Liver (tissue), 9 donors: ENCODE measurements around the gene ANKRD50. TPM values are rescaled to one million over a fixed set of nuclear protein-coding genes. Genes with fewer than 3 reads are reported as not detected.

ENCODE experiments used
- DNase-seq: peaks from one replicate; pipeline ENCODE4 v3.0.0-alpha.2; 2017; ENCODE audit warnings: low spot score
- H3K27ac ChIP-seq, 2 donors: one replicate each; pipeline ENCODE4 v1.7.0; 2013; ENCODE audit warnings: inconsistent platforms in 2 of 2, low read length in 2 of 2, control low read depth in 1 of 2, low read depth in 1 of 2, mild to moderate bottlenecking in 1 of 2
- H3K27me3 ChIP-seq, 4 donors: one replicate each; pipeline versions ENCODE4 v1.6.1 to v1.7.0; 2013; ENCODE audit warnings: low read length in 3 of 4, inconsistent platforms in 1 of 4, mild to moderate bottlenecking in 1 of 4, moderate library complexity in 1 of 4; ENCODE audit not compliant: control insufficient read depth in 4 of 4, insufficient read depth in 4 of 4
- H3K36me3 ChIP-seq, 4 donors: one replicate each; pipeline versions ENCODE4 v1.6.1 to v1.7.0; 2013; ENCODE audit warnings: low read length in 3 of 4, mild to moderate bottlenecking in 3 of 4, low read depth in 1 of 4, moderate library complexity in 1 of 4; ENCODE audit not compliant: control insufficient read depth in 4 of 4, insufficient read depth in 3 of 4
- H3K4me1 ChIP-seq, 4 donors: one replicate each; pipeline versions ENCODE4 v1.6.1 to v1.7.0; 2013; ENCODE audit warnings: low read length in 3 of 4, mild to moderate bottlenecking in 3 of 4, moderate library complexity in 1 of 4; ENCODE audit not compliant: control insufficient read depth in 4 of 4, insufficient read depth in 4 of 4
- H3K4me3 ChIP-seq, 3 donors: one replicate each; pipeline versions ENCODE4 v1.6.1 to v1.7.0; 2013; ENCODE audit warnings: low read length in 3 of 3, control low read depth in 1 of 3, low read depth in 1 of 3, mild to moderate bottlenecking in 1 of 3
- H3K9ac ChIP-seq, 2 donors: one replicate each; pipeline ENCODE4 v1.7.0; 2013; ENCODE audit warnings: low read length in 2 of 2, mild to moderate bottlenecking in 2 of 2, moderate library complexity in 2 of 2, control low read depth in 1 of 2, low read depth in 1 of 2
- H3K9me3 ChIP-seq, 4 donors: one replicate each; pipeline versions ENCODE4 v1.6.1 to v1.7.0; 2013; ENCODE audit warnings: low read length in 3 of 4; ENCODE audit not compliant: control insufficient read depth in 4 of 4
- ATF3 ChIP-seq: IDR thresholded peaks from 2 replicates; pipeline ENCODE4 v1.6.1; 2016; ENCODE audit warnings: antibody characterized with exemption
- EGR1 ChIP-seq, 2 donors: IDR thresholded peaks; 2 replicates each; pipeline ENCODE4 v1.6.1; 2016 to 2018; ENCODE audit warnings: antibody characterized with exemption in 2 of 2, low read depth in 2 of 2
- HNF4A ChIP-seq, 2 donors: conservative IDR thresholded peaks; 2 replicates each; pipeline ENCODE4 v1.6.1; 2016; ENCODE audit warnings: antibody characterized with exemption in 2 of 2, mild to moderate bottlenecking in 2 of 2
- HNF4G ChIP-seq: IDR thresholded peaks from 2 replicates; pipeline ENCODE4 v1.6.1; 2016; ENCODE audit warnings: antibody characterized with exemption
- NR2F2 ChIP-seq: IDR thresholded peaks from 2 replicates; pipeline ENCODE4 v1.6.1; 2016; ENCODE audit warnings: antibody characterized with exemption
- RAD21 ChIP-seq, 2 donors: IDR thresholded peaks; 2 replicates each; pipeline ENCODE4 v1.6.1; 2016; ENCODE audit warnings: antibody characterized with exemption in 2 of 2, mild to moderate bottlenecking in 2 of 2
- REST ChIP-seq: IDR thresholded peaks from 2 replicates; pipeline ENCODE4 v1.6.1; 2016; ENCODE audit warnings: antibody characterized with exemption, mild to moderate bottlenecking
- SP1 ChIP-seq: IDR thresholded peaks from 2 replicates; pipeline ENCODE4 v1.6.1; 2018; ENCODE audit warnings: antibody characterized with exemption, mild to moderate bottlenecking
- YY1 ChIP-seq: IDR thresholded peaks from 2 replicates; pipeline ENCODE4 v1.6.1; 2016; ENCODE audit warnings: antibody characterized with exemption, mild to moderate bottlenecking
- ZBTB33 ChIP-seq: IDR thresholded peaks from 2 replicates; pipeline ENCODE4 v1.6.1; 2016; ENCODE audit warnings: antibody characterized with exemption
- WGBS: extraction: QIAGEN DNeasy Blood & Tissue Kit; methylation state at CpG from one replicate; pipeline ENCODE4 v1.1.7; 2013; 5-methylcytosine and 5-hydroxymethylcytosine counted together
- polyA plus RNA-seq, 2 donors: library from polyadenylated mRNA; stranded (reverse) in 1 of 2; unstranded in 1 of 2; fragments of 200-250 nt in 1 of 2; fragments of >200 nt in 1 of 2; fragmentation: Nextera tagmentation in 1 of 2; extraction: Ambion mirVana in 1 of 2; gene quantifications; one replicate each; pipeline versions ENCODE4 v1.2.1 to v1.2.3, GENCODE V29; 2013 to 2015
- total RNA-seq, 2 donors: library from RNA; depleted of rRNA; stranded (reverse); fragments of >200 nt; gene quantifications; one replicate each; pipeline ENCODE4 v1.2.3, GENCODE V29; 2014
- TF ChIP-seq, protein P1 (sequence below): fragments of 150-350 bp; IDR thresholded peaks from 2 replicates; pipeline ENCODE4 v1.5.1; 2017; ENCODE audit warnings: improper control_type of control experiment, low read depth, low read length; ENCODE audit not compliant: missing input control
- donor health status: healthy.
- donor health status: healthy.
- donor health status: healthy.
- donor health status: healthy.
- donor health status: healthy.

The ANKRD50 gene
- total and polyA plus RNA-seq, 4 donors = 2.4 to 16.7 (median 6.0) TPM

DNA sequence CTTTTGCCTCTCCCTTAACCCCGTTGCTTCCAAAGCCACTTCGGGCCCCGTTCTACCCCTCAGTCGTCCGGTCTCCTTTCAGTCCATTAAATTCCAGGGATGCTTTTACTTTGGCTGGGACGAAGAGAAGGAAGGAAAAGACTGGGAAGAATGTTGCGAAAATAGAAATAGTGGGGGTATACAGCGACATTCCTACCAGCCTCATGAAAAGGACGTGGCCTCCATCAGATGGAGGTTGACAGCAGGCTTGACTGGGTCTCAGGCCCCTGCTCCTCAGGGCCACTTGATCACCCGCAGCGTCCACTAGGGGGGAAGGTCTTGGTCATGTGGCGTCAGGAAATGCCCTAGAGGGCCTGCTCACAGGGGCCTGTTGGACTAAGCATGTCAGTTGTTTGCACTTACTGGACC is 657 bp upstream of the ANKRD50 start:
- H3K9me3 ChIP-seq = no peaks in the 10 kb centered on the region
- H3K9ac ChIP-seq = peak overlapping the region; percentile 48 to 82
- 14% methylated on average over 12 of the region's 12 CpGs for WGBS
- peak overlapping the region; percentile 44 to 78 (median 70) for H3K4me3 ChIP-seq
- no peaks in the 10 kb centered on the region for H3K27me3 ChIP-seq
- H3K4me1 ChIP-seq = peaks cover 3 to 32% (median 19%) of the 10 kb centered on the region in 4 donors
- H3K27ac ChIP-seq = peak overlapping the region; percentile 30 to 82
- H3K36me3 ChIP-seq = no peaks in the 10 kb centered on the region
- TF ChIP-seq, protein P1, sequence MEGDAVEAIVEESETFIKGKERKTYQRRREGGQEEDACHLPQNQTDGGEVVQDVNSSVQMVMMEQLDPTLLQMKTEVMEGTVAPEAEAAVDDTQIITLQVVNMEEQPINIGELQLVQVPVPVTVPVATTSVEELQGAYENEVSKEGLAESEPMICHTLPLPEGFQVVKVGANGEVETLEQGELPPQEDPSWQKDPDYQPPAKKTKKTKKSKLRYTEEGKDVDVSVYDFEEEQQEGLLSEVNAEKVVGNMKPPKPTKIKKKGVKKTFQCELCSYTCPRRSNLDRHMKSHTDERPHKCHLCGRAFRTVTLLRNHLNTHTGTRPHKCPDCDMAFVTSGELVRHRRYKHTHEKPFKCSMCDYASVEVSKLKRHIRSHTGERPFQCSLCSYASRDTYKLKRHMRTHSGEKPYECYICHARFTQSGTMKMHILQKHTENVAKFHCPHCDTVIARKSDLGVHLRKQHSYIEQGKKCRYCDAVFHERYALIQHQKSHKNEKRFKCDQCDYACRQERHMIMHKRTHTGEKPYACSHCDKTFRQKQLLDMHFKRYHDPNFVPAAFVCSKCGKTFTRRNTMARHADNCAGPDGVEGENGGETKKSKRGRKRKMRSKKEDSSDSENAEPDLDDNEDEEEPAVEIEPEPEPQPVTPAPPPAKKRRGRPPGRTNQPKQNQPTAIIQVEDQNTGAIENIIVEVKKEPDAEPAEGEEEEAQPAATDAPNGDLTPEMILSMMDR = peak; percentile 35
- TF ChIP-seq REST (peak; percentile 10), NR2F2 (no peak), ZBTB33 (no peak), HNF4A (conservative IDR thresholded peaks at IDR 0.05) (peak in 1 of 2 donors; percentile 26), HNF4G (no peak), SP1 (no peak), ATF3 (no peak), EGR1 (IDR thresholded peaks at IDR 0.05; ENCODE audit: low read depth in 2 of 2) (no peak), RAD21 (IDR thresholded peaks at IDR 0.05) (peak; percentile 37 to 67), YY1 (peak; percentile 30)
- DNase-seq = peak; percentile 57

- Histone ChIP-seq H3K4me3 (peak overlapping the region; percentile 78 to 84 (median 82)), H3K4me1 (peaks cover 3 to 32% (median 19%) of the 10 kb centered on the region in 4 donors), H3K9ac (peak overlapping the region; percentile 24 to 62), H3K9me3 (no peaks in the 10 kb centered on the region), H3K36me3 (no peaks in the 10 kb centered on the region), H3K27me3 (no peaks in the 10 kb centered on the region), H3K27ac (peak overlapping the region; percentile 93 to 95)
- DNase-seq = no peak
- 4% methylated on average over 35 of the region's 35 CpGs for WGBS
- peak; percentile 52 to 54 for TF ChIP-seq RAD21 (IDR thresholded peaks at IDR 0.05)
- TF ChIP-seq REST = no peak
These were observed 811 bp downstream of the ANKRD50 start for GRCh38 chr4:124711471-124712371.
